ENCODE measurements around the gene ITLN1.

The ITLN1 gene

GRCh38 chr1:160858097-160858496 lies 26.9 kb downstream of the ITLN1 start:
- no peak for DNase-seq (ENCODE audit: low read depth in 2 of 2)

DNA sequence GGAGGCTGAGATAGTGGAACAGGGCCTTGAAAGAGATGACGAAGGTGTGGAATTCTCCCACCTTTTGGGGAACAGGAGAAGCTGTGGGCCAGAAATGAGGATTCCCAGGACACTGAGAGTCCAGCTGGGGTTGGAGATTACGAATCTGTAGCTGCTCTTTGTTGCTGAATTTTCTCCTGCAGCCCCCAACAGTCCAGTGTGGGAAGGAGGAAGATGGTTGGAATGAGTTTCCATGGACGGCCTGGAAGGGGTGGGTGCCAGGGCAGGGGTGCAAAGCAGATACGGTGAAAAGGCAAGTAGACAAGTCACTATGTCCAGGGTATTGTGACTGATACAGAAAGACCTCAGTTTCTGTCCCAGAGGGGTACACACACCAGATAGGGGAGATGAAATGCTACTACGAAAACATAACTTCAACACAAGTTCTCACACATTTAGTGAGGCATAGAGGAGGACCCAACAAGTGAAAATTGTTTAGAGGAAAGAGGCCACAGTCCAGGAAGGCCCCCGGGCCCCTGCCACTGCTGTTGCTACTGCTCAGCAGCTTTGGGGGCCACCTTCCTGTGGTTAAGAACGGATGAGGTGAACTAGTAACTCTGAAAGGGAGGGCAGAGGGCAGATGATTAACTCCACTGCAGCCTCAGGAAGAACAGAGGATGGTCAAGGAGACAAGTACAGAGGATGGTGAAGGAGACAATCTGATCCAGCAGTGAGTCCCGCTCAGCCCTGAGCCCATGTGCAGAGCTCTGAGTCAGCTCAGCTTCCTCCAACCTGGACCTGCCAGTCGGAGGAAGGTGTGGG lies 29.6 kb downstream of the ITLN1 start:
- DNase-seq (ENCODE audit: low read depth in 2 of 2): no peak

- DNase-seq (ENCODE audit: low read depth in 2 of 2): no peak
These were observed 31.2 kb downstream of the ITLN1 start for GRCh38 chr1:160853754-160854153.

DNA sequence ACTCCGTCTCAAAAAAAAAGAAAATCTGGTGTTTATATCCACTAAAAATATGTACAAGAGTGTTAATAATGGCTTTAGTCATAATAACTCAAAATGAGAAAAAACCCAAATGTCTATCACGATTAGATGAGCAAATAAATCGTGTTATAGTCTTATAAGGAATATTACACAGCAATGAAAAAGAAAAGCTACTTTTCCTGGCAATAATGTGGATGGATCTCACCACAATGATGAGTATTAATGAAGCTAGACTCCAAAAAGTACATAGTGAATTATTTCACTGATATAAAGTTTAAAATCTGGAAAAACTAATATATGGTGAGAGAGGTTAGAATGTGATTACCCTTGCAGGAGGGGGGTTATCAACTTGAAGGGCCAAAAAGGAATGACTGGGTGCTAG lies 32.0 kb downstream of the ITLN1 start:
- DNase-seq (ENCODE audit: low read depth in 2 of 2): no peak

DNA sequence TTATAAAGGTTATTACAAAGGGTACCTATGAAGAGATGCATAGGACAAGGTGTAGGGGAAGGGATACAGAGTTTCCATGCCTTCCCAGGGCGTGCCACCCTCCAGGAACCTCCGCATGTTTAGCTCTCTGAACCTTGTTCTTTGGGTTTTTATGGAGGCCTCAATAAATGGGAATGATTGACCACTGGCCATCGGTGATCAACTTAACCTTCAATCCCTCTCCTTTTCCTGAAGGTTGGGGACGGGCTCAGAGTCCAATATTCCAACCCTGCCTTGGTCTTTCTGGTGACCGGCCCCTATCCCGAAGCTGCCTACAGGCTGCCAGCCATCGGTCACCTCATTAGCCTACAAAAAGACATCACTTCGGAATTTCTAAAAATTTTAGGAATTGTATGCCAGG lies 34.0 kb downstream of the ITLN1 start:
- no peak for DNase-seq (ENCODE audit: low read depth in 2 of 2)

DNA sequence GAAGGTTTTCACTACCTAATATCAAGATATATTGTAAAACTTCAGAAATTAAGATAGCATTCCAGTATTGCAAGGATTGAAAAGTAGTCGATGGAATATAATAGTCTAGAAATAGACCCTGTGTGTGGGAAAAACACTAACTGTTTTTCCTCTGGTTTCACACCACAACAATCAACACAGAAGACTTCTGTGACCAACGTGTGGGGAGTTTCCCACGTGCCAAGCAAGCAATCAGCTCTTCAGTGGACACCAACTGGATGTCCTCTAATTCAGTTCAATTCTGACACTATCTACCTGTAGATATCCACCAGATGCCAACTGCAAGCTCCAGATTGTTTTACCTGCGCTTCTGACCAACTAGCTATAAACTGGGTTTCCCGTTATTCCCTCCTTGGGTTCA lies 34.4 kb downstream of the ITLN1 start:
- DNase-seq (ENCODE audit: low read depth in 2 of 2): no peak

DNA sequence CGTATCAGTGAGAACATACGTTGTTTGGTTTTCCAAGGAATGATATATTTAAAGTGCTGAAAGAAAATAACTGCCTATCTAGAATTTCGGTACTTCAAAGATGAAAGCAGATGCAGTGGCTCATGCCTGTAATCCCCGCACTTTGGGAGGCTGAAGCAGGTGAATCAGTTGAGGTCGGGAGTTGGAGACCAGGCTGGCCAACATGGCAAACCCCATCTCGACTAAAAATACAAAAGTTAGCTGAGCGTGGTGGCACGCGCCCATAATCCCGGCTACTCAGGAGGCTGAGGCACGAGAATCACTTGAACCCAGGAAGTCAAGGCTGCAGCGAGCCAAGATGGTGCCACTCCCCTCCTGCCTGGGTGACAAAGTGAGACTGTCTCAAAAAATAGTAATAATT lies 38.7 kb downstream of the ITLN1 start:
- DNase-seq (ENCODE audit: low read depth in 2 of 2): no peak

- no peak for DNase-seq (ENCODE audit: low read depth in 2 of 2)
These were observed 40.3 kb downstream of the ITLN1 start for GRCh38 chr1:160844447-160845232.

GRCh38 chr1:160841079-160841478 lies 43.9 kb downstream of the ITLN1 start:
- no peak for DNase-seq (ENCODE audit: low read depth in 2 of 2)

DNA sequence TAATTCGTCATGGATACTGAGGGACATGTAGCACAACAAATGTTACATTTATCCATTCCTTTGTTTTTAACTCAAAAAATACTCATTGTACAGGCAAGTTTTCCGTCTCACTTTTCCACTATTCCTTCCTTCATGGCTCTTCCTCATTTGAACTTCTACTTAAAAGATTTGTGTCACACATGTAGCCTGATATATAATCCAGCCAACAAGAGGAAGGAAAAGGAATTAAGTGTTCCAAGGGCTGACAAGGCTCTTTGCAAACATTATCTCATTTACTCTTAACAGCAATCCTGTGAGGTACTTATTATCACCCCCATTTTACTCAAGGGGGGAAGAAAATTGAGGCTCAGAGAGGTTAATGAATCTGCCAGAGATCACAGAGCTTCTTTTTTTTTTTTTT lies 45.2 kb downstream of the ITLN1 start:
- DNase-seq (ENCODE audit: low read depth in 2 of 2): no peak

- DNase-seq (ENCODE audit: low read depth in 2 of 2): no peak
These were observed 46.1 kb downstream of the ITLN1 start for GRCh38 chr1:160838888-160839287.

DNA sequence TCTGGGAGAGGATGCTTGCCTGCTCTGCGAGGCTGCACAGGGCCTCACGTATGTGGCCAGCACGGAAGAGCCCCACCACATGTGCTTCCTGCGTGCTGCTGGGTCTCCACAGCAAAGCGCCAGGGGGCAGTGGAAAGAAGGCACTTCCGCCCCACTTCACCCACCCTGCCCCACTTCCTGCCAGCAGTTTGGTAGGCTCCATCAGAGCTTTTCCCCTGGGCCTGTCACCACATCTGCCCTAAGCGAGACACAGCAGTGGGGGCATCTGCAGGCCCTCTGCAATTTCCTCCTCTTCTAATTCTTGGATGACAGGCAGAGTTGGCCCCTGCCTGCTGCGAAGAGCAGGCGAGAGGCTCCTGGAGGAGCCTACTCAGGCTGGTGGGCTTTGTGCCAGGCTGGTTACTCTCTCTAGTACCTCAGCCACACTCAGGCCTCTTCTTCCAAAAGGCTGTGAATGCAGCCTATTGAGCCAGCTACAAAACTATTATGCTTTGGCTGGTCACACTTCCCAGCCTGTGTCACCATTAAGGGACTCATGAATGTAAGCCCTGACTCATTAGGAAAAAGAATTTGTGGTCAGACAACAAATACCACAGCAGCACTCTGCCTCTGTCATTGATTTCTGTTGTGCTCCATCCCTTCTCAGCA lies 47.3 kb downstream of the ITLN1 start:
- peak; percentile 64 to 72 for DNase-seq (ENCODE audit: low read depth in 2 of 2)

GRCh38 chr1:160836981-160837557 lies 47.9 kb downstream of the ITLN1 start:
- no peak for DNase-seq (ENCODE audit: low read depth in 2 of 2)

- DNase-seq (ENCODE audit: low read depth in 2 of 2): no peak
These were observed 48.4 kb downstream of the ITLN1 start for GRCh38 chr1:160836561-160836960.

DNA sequence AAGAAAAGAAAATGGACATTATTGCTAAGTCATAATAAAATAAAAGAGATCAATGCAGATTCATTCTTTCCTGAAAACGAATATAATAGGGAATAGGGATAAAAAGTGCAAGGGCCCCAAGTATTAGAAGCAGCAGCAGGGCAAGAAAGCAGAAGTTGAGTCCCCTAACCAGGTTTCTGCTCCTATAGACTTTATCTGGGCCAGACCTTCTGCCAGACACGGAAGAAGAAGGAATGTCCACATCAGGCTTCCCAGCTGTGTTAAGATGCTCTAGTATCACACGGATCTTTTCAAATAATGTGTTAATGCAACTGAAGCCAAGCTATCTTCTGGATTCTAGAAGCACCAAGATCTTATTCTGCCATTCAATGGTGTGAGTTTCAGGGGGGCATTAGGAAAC lies 49.2 kb downstream of the ITLN1 start:
- DNase-seq (ENCODE audit: low read depth in 2 of 2): no peak

DNA sequence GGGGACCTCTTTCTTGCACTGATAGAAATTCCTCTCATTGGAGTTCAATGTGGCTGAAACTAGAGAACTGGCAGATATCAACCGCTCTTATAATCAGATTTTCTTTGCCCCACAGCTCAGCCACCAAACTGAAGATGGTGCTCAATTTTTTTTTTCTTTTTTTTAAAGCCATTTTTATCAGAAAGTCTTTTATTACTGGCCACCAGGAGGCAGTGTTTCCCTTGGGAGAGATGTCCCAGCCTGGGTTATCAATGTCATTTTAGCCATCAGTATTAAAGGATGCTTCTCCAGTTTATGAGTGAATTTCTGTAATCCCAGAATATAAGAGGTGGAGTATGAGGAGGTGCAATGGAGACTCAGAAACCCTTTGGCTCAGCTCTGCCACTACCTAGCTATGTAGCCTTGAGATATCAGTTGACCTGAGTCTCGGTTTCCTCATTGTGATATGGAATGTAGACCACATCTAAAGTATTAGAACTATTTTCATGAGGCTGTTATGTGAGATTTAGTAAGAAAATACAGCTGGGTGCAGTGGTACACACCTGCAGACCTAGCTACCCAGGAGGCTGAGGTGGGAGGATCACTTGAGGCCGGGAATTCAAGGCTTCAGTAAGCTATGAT lies 49.9 kb downstream of the ITLN1 start:
- peak in 1 of 2 donors; percentile 17 for DNase-seq (ENCODE audit: low read depth in 2 of 2)

DNA sequence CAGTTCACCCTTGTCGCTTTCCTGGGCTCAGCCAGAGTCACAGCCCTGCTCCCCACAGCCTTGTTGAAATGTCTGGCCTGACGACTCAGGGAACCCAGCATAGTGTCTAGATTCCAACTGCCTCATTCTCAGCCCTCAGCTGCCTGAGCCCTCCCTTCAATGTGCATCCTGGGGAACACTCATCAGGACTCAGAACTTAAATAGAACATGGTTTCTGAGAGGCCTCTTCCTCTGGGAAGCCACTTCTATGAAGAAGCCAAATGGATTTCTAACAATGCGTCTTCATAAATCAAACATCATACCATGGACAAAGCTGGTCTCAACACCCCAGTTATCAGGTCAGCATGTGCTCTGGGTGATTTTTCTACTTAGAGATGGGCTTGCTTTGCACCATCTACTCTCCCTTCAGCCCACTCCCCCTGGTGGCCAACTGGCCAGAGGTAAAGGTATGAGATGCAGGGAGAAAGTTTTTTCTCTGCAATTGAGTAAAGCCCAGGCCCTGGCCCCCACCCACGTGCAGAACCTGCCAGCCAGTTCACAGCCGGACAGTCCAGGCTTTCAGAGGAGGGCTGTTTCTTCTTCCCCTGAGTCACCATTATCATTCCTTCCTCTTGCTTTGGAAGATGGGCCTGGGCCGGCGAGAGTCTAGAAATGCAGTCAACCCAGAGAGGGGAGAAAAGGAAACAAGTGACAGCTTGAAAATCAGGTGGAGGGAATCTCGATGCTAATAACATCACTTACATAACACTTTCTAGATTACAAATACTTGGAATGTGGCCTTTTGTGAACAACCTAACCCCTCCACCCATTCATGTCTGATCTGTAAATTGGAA lies 54.4 kb downstream of the ITLN1 start:
- peak; percentile 57 to 67 for DNase-seq (ENCODE audit: low read depth in 2 of 2)

DNA sequence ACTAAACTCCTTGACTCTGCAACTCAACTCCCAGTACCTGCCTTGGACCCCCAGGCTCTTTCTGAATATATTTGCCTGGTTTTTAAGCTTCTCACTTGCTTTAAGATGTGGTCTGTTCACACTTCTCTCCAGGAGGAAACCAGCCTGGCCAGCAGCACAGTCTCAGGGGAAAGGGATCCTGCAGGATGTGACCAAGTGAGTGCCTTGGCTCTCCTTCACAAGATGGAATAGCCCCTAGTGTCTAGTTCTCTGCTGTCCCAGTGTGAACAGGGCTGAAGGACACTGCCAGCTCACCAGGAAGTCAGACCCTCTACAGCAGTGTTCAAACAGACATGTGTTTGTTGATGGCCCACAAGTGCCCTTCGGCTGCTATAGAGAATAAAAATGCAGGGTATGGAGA lies 55.2 kb downstream of the ITLN1 start:
- DNase-seq (ENCODE audit: low read depth in 2 of 2): no peak

DNA sequence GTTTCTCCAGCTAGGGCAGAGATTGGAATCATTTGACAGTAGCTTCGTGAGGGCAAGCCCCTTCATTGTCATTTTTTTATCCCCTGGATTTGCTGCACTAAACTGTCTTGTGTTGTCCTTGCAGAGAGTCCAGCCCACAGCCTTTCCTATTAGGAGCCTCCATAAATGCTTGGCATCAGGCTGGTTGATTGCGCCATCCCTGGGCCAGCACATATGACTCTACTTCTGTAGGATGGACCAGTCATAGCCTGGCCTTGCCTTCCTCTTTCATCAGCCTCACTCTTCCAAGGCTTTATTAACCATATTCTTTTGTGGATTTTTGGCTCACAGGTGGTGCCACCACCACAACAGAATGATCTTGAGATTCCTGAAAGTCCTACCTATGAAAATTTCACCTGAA lies 57.6 kb downstream of the ITLN1 start:
- no peak for DNase-seq (ENCODE audit: low read depth in 2 of 2)

GRCh38 chr1:160826546-160826945 lies 58.4 kb downstream of the ITLN1 start:
- no peak for DNase-seq (ENCODE audit: low read depth in 2 of 2)
